MCF 10A (cell line): Measurements from ENCODE around the gene BCL7A. TPM values are rescaled to one million over a fixed set of nuclear protein-coding genes. Genes with fewer than 3 reads are reported as not detected.

Source experiments
- BruUV-seq: library from RNA; stranded (reverse); fragments of 400-500 nt; replicated peaks from 2 replicates; lab custom pipeline; 2021; lab: Mats Ljungman, UMichigan
- CTCF ChIA-PET: fragments of 300-600 bp; sonication (Branson Sonifier 250); formaldehyde crosslinking; extraction: SDS; loops from one replicate; lab custom pipeline; 2021; ENCODE audit warnings: antibody characterized with exemption, inconsistent platforms; lab: Yijun Ruan, JAX
- POLR2A ChIA-PET: fragments of 300-600, 350-650 bp; sonication (Branson Sonifier 250); formaldehyde crosslinking; extraction: SDS; loops from one replicate; lab custom pipeline; 2020; ENCODE audit warnings: antibody characterized with exemption, inconsistent platforms; lab: Yijun Ruan, JAX
- DNase-seq: peaks from one replicate; pipeline ENCODE4 v3.0.0-alpha.2; 2018; ENCODE audit not compliant: unreplicated experiment
- H3K27ac Mint-ChIP-seq: one replicate; pipeline ENCODE4 v1.8.0; 2022; ENCODE audit warnings: mild to moderate bottlenecking, low read depth, mixed read lengths; ENCODE audit not compliant: unreplicated experiment
- H3K27me3 Mint-ChIP-seq: one replicate; pipeline ENCODE4 v1.8.0; 2022; ENCODE audit warnings: mixed read lengths; ENCODE audit not compliant: insufficient read depth, unreplicated experiment
- H3K36me3 Mint-ChIP-seq: one replicate; pipeline ENCODE4 v1.8.0; 2022; ENCODE audit warnings: mild to moderate bottlenecking, moderate library complexity, mixed read lengths; ENCODE audit not compliant: insufficient read depth, unreplicated experiment
- H3K4me1 Mint-ChIP-seq: one replicate; pipeline ENCODE4 v1.8.0; 2022; ENCODE audit warnings: mixed read lengths; ENCODE audit not compliant: insufficient read depth, unreplicated experiment
- H3K4me3 Mint-ChIP-seq: one replicate; pipeline ENCODE4 v1.8.0; 2022; ENCODE audit warnings: mild to moderate bottlenecking, moderate library complexity, mixed read lengths; ENCODE audit not compliant: unreplicated experiment
- H3K9me3 Mint-ChIP-seq: one replicate; pipeline ENCODE4 v1.8.0; 2022; ENCODE audit warnings: mixed read lengths; ENCODE audit not compliant: unreplicated experiment
- CTCF ChIP-seq: fragments of 200-600 bp; IDR thresholded peaks from one replicate; pipeline ENCODE4 v1.8.0; 2022; ENCODE audit warnings: antibody characterized with exemption, mild to moderate bottlenecking; ENCODE audit not compliant: unreplicated experiment
- intact Hi-C: fragments of 100-400 bp; cut with micrococcal nuclease; formaldehyde crosslinking; loops from 2 replicates; pipeline ENCODE4 v1.14.1; 2022
- total RNA-seq: library from RNA; stranded (reverse); gene quantifications from 2 replicates; pipeline ENCODE4 v1.2.3, GENCODE V29; 2022

BCL7A gene
- total RNA-seq, 1 experiment from 2014 or later: 18.1 TPM

- Mint-ChIP-seq H3K4me3 (no peak overlapping the region), H3K36me3 (peaks cover 64% of the 10 kb centered on the region), H3K27ac (no peak overlapping the region), H3K27me3 (no peaks in the 10 kb centered on the region), H3K9me3 (no peaks in the 10 kb centered on the region), H3K4me1 (no peaks in the 10 kb centered on the region)
- intact Hi-C loops: no loop called here
- POLR2A ChIA-PET: interaction anchor here (0.7 to 1.3 kb wide), 3 partner anchors 49 to 159 kb away, joined by 3 to 4 read pairs (median 3); partner anchors contain the start of gene PSMD9
- CTCF ChIA-PET: interaction anchor here (0.6 to 5.5 kb wide), 2 partner anchors 75 to 616 kb away, joined by 4 to 40 read pairs; no protein-coding TSS in a partner anchor
- no TSS peak for BruUV-seq
- no peak for DNase-seq
- TF ChIP-seq CTCF: no peak
Observed at GRCh38 chr12:122048151-122048550, 26.5 kb downstream of the BCL7A start.

GRCh38 chr12:122049827-122050226 lies 28.1 kb downstream of the BCL7A start:
- intact Hi-C loops: no loop called here
- no peak overlapping the region for H3K4me3 Mint-ChIP-seq
- peaks cover 56% of the 10 kb centered on the region for H3K36me3 Mint-ChIP-seq
- ChIA-PET POLR2A (interaction anchor here (0.6 to 1.0 kb wide), 2 partner anchors 20 to 99 kb away, joined by 3 to 4 read pairs; no protein-coding TSS in a partner anchor), CTCF (interaction anchor here (0.9 to 5.5 kb wide), 2 partner anchors 73 to 146 kb away, joined by 3 to 40 read pairs; no protein-coding TSS in a partner anchor)
- no peak for DNase-seq
- no peak for TF ChIP-seq CTCF
- no TSS peak for BruUV-seq
- no peaks in the 10 kb centered on the region for H3K27me3 Mint-ChIP-seq
- no peak overlapping the region for H3K27ac Mint-ChIP-seq
- H3K4me1 Mint-ChIP-seq: no peaks in the 10 kb centered on the region
- no peaks in the 10 kb centered on the region for H3K9me3 Mint-ChIP-seq

- BruUV-seq: no TSS peak
- ChIA-PET CTCF (interaction anchor here (0.7 to 5.5 kb wide), 6 partner anchors 20 to 305 kb away, joined by 3 to 40 read pairs (median 4); no protein-coding TSS in a partner anchor), POLR2A (interaction anchor here (0.6 kb wide), 1 partner anchor 102 kb away, joined by 3 read pairs; no protein-coding TSS in a partner anchor)
- TF ChIP-seq CTCF: no peak
- DNase-seq: no peak
- intact Hi-C loops: no loop called here
- Mint-ChIP-seq H3K27me3 (no peaks in the 10 kb centered on the region), H3K4me3 (no peak overlapping the region), H3K4me1 (no peaks in the 10 kb centered on the region), H3K9me3 (no peaks in the 10 kb centered on the region), H3K36me3 (peaks cover 57% of the 10 kb centered on the region), H3K27ac (no peak overlapping the region)
Observed at GRCh38 chr12:122050706-122051105, 29.0 kb downstream of the BCL7A start.

GRCh38 chr12:122051231-122051876 lies 29.7 kb downstream of the BCL7A start:
- CTCF ChIA-PET: interaction anchor here (0.7 to 5.5 kb wide), 6 partner anchors 20 to 305 kb away, joined by 3 to 40 read pairs (median 5); no protein-coding TSS in a partner anchor
- BruUV-seq: no TSS peak
- no peak overlapping the region for H3K27ac Mint-ChIP-seq

More at GRCh38 chr12:122051231-122051876, 29.7 kb downstream of the BCL7A start:
- no peaks in the 10 kb centered on the region for H3K9me3 Mint-ChIP-seq
- no peaks in the 10 kb centered on the region for H3K4me1 Mint-ChIP-seq
- POLR2A ChIA-PET: interaction anchor here (0.6 kb wide), 2 partner anchors 70 to 102 kb away, joined by 3 read pairs; no protein-coding TSS in a partner anchor
- H3K36me3 Mint-ChIP-seq: peaks cover 56% of the 10 kb centered on the region
- H3K27me3 Mint-ChIP-seq: no peaks in the 10 kb centered on the region
- TF ChIP-seq CTCF: no peak
- intact Hi-C loops: no loop called here
- DNase-seq: no peak
- H3K4me3 Mint-ChIP-seq: no peak overlapping the region
